Stomach (tissue), 9 donors: Measurements from ENCODE around the gene FAM110A. TPM values are rescaled to one million over a fixed set of nuclear protein-coding genes. Genes with fewer than 3 reads are reported as not detected.

Source experiments
- DNase-seq, 2 donors: peaks; one replicate each; pipeline versions ENCODE4 v3.0.0 to v3.0.0-alpha.2; 2013 to 2019
- H3K27ac ChIP-seq, 5 donors: fragments of 200-600 bp in 4 of 5; sonication (generic) in 4 of 5; one replicate each; pipeline ENCODE4 v1.5.1; 2013 to 2019; ENCODE audit warnings: mild to moderate bottlenecking in 1 of 5, moderate library complexity in 1 of 5
- H3K27me3 ChIP-seq, 3 donors: fragments of 200-600 bp; sonication (generic); one replicate each; pipeline ENCODE4 v1.5.1; 2017 to 2019; ENCODE audit warnings: mixed run types in 1 of 3
- H3K36me3 ChIP-seq, 4 donors: fragments of 200-600 bp; sonication (generic); 1 replicate in 3 of 4; 2 replicates in 1 of 4; pipeline ENCODE4 v1.5.1; 2016 to 2019
- H3K4me1 ChIP-seq, 4 donors: fragments of 200-600 bp; sonication (generic); one replicate each; pipeline ENCODE4 v1.5.1; 2016 to 2019
- H3K4me3 ChIP-seq, 4 donors: fragments of 200-600 bp; sonication (generic) in 3 of 4; one replicate each; pipeline ENCODE4 v1.5.1; 2016 to 2019; ENCODE audit warnings: mild to moderate bottlenecking in 1 of 4
- H3K9me3 ChIP-seq, 4 donors: fragments of 200-600 bp; sonication (generic); one replicate each; pipeline ENCODE4 v1.5.1; 2016 to 2019
- CTCF ChIP-seq, 7 experiments: fragments of 450-650 bp in 4 of 7; fragments of 200-600 bp in 3 of 7; sonication (generic) in 3 of 7; IDR thresholded peaks; one replicate each; pipeline ENCODE4 v1.5.1; 2016 to 2019; ENCODE audit warnings: antibody characterized with exemption in 7 of 7, control low read depth in 2 of 7, mild to moderate bottlenecking in 1 of 7
- EP300 ChIP-seq: sonication (generic); formaldehyde crosslinking; IDR thresholded peaks from one replicate; pipeline ENCODE4 v1.6.1; 2017; ENCODE audit warnings: antibody characterized with exemption
- POLR2A ChIP-seq, 4 donors: fragments of 450-650 bp; IDR thresholded peaks; one replicate each; pipeline ENCODE4 v1.6.1; 2016; ENCODE audit warnings: antibody characterized with exemption in 4 of 4, control low read depth in 2 of 4, mild to moderate bottlenecking in 1 of 4, moderate library complexity in 1 of 4
- POLR2AphosphoS5 ChIP-seq, 3 donors: sonication (generic); formaldehyde crosslinking; IDR thresholded peaks; one replicate each; pipeline ENCODE4 v1.6.1; 2016; ENCODE audit warnings: antibody characterized with exemption in 3 of 3
- WGBS, 5 donors: extraction: QIAGEN DNeasy Blood & Tissue Kit in 3 of 5; methylation state at CpG; one replicate each; pipeline versions ENCODE4 v1.1.5 to v1.1.7; 2013 to 2018; 5-methylcytosine and 5-hydroxymethylcytosine counted together
- intact Hi-C: fragments of 100-400 bp; cut with DNase I; formaldehyde crosslinking; loops from one replicate; pipeline ENCODE4 v1.15.1; 2023; ENCODE audit warnings: low total_unique reads
- polyA plus RNA-seq, 3 donors: library from polyadenylated mRNA; stranded (reverse); fragments of 200-250 nt; gene quantifications; one replicate each; pipeline ENCODE4 v1.2.3, GENCODE V29; 2013
- total RNA-seq, 5 donors: library from RNA; depleted of rRNA; stranded (reverse); fragments of >200 nt; gene quantifications; one replicate each; pipeline versions ENCODE4 v1.1.0 to v1.2.3, GENCODE V29; 2014 to 2016
- donor health status: healthy with polysubstance abuse.
- donor health status: Bipolar disorder and iron deficiency.
- donor health status: healthy.

Gene FAM110A
- total and polyA plus RNA-seq, 8 donors = 0.58 to 17.6 (median 3.8) TPM

GRCh38 chr20:822651-823573 is 10.6 kb upstream of the FAM110A start:
- Histone ChIP-seq H3K27ac (no peak overlapping the region), H3K9me3 (no peaks in the 10 kb centered on the region), H3K4me1 (peaks cover 0 to 5% (median 2%) of the 10 kb centered on the region in 4 donors), H3K27me3 (peaks cover 0 to 2% (median 0%) of the 10 kb centered on the region in 3 donors), H3K36me3 (no peaks in the 10 kb centered on the region), H3K4me3 (no peak overlapping the region)
- 70 to 81% (median 75%) methylated on average over 12 of the region's 12 CpGs for WGBS, 5 donors
- TF ChIP-seq EP300 (no peak), POLR2A (IDR thresholded peaks at IDR 0.05) (no peak), POLR2AphosphoS5 (IDR thresholded peaks at IDR 0.05) (no peak), CTCF (IDR thresholded peaks at IDR 0.05) (no peak)
- intact Hi-C loops = no loop called here
- no peak for DNase-seq

DNA sequence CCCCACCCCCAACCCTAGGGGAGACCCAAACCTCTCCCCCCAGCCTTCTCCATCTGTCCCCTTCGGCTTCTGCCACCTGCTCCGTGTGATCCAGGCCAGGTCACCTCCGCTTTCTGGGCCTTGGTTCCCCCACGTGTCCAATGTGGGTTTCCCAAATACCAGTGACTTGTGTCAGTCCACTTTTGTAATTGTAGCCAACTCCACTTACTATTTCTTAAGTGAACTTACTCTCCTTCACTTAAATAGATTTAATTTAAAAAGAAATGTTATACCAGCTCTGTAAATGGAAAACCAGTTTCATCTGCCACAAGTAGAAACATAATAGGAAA is 10.0 kb upstream of the FAM110A start:
- no peaks in the 10 kb centered on the region for H3K36me3 ChIP-seq
- intact Hi-C loops = no loop called here
- peak in 1 of 2 donors; percentile 16 for DNase-seq
- no peak overlapping the region for H3K4me3 ChIP-seq
- no peak for TF ChIP-seq CTCF (IDR thresholded peaks at IDR 0.05)
- no peak for TF ChIP-seq POLR2A (IDR thresholded peaks at IDR 0.05)
- TF ChIP-seq EP300 = no peak
- TF ChIP-seq POLR2AphosphoS5 (IDR thresholded peaks at IDR 0.05) = no peak
- H3K27ac ChIP-seq = no peak overlapping the region
- WGBS, 5 donors = 83 to 92% (median 89%) methylated on average over 4 of the region's 4 CpGs
- no peaks in the 10 kb centered on the region for H3K9me3 ChIP-seq
- H3K27me3 ChIP-seq = no peaks in the 10 kb centered on the region
- peaks cover 0 to 5% (median 2%) of the 10 kb centered on the region in 4 donors for H3K4me1 ChIP-seq

GRCh38 chr20:824490-824889 is 9.0 kb upstream of the FAM110A start:
- Histone ChIP-seq H3K27ac (no peak overlapping the region), H3K9me3 (no peaks in the 10 kb centered on the region), H3K4me3 (no peak overlapping the region), H3K36me3 (no peaks in the 10 kb centered on the region), H3K27me3 (no peaks in the 10 kb centered on the region), H3K4me1 (no peaks in the 10 kb centered on the region)
- DNase-seq = peak in 1 of 2 donors; percentile 1
- WGBS, 5 donors = 82 to 99% (median 95%) methylated on average over 4 of the region's 4 CpGs
- intact Hi-C loops = no loop called here
- TF ChIP-seq POLR2A (IDR thresholded peaks at IDR 0.05) (no peak), CTCF (IDR thresholded peaks at IDR 0.05) (no peak), POLR2AphosphoS5 (IDR thresholded peaks at IDR 0.05) (no peak), EP300 (no peak)

DNA sequence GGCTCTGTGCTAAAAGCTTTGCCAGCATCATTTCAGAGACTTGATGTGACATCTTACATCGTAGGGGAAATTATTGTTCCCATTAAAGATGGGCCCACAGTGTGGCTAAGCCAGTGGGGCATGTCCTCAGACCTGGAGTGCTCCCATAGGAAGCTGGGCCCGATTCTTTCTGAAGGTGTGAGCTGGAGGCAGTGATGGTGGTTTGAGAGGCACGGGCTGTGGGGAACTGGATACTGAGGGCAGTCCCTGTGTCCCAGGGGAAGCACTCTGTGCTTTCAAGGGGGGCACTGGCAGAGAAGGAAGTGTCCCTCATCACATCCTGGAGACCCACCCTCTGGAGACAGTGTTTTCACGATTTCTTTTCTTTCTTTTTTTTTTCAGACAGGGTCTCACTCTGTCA is 8.6 kb upstream of the FAM110A start:
- 70 to 81% (median 79%) methylated on average over 4 of the region's 4 CpGs for WGBS, 5 donors
- intact Hi-C loops = no loop called here
- no peaks in the 10 kb centered on the region for H3K27me3 ChIP-seq
- no peak overlapping the region for H3K27ac ChIP-seq
- no peaks in the 10 kb centered on the region for H3K9me3 ChIP-seq
- no peaks in the 10 kb centered on the region for H3K4me1 ChIP-seq
- peak in 1 of 2 donors; percentile 9 for DNase-seq
- TF ChIP-seq EP300 = no peak
- no peak for TF ChIP-seq POLR2AphosphoS5 (IDR thresholded peaks at IDR 0.05)
- TF ChIP-seq CTCF (IDR thresholded peaks at IDR 0.05) = no peak
- TF ChIP-seq POLR2A (IDR thresholded peaks at IDR 0.05) = no peak
- no peaks in the 10 kb centered on the region for H3K36me3 ChIP-seq
- H3K4me3 ChIP-seq = no peak overlapping the region
